OCI-LY7 (cell line): ENCODE results near the gene SMPD1. TPM values are rescaled to one million over a fixed set of nuclear protein-coding genes. Genes with fewer than 3 reads are reported as not detected.

Source experiments
- BruUV-seq: library from RNA; stranded (reverse); fragments of 400-500 nt; replicated peaks from 2 replicates; lab custom pipeline; 2021; lab: Mats Ljungman, UMichigan
- CTCF ChIA-PET: fragments of 300-600 bp; sonication (Branson Sonifier 250); formaldehyde crosslinking; loops from one replicate; lab custom pipeline; 2022; ENCODE audit warnings: antibody characterized with exemption; ENCODE audit not compliant: unreplicated experiment; lab: Charles Lee
- POLR2A ChIA-PET: fragments of 300-600 bp; sonication (Branson Sonifier 250); formaldehyde crosslinking; loops from one replicate; lab custom pipeline; 2022; ENCODE audit warnings: antibody characterized with exemption; lab: Charles Lee
- DNase-seq: peaks from one replicate; pipeline ENCODE4 v3.0.0-alpha.2; 2015; ENCODE audit warnings: low spot score
- H2AFZ ChIP-seq: fragments of 200-600 bp; sonication (generic), shearing (Covaris generic); 2 replicates; pipeline ENCODE4 v1.6.1; 2014; ENCODE audit warnings: mild to moderate bottlenecking, antibody characterized with exemption, low read length, moderate library complexity
- H3K27ac ChIP-seq: fragments of 200-600 bp; sonication (generic); 2 replicates; pipeline ENCODE4 v1.5.1; 2014; ENCODE audit warnings: mixed run types, low read depth, mild to moderate bottlenecking, moderate library complexity, low read length, inconsistent platforms; ENCODE audit not compliant: poor library complexity, severe bottlenecking
- H3K36me3 ChIP-seq: fragments of 200-600 bp; sonication (generic); 2 replicates; pipeline ENCODE4 v1.6.1; 2014; ENCODE audit warnings: mild to moderate bottlenecking, antibody characterized with exemption, low read length, moderate library complexity, mixed read lengths; ENCODE audit not compliant: insufficient read depth
- H3K4me1 ChIP-seq: fragments of 200-600 bp; sonication (generic); 2 replicates; pipeline ENCODE4 v1.5.1; 2014; ENCODE audit warnings: mild to moderate bottlenecking, low read length; ENCODE audit not compliant: insufficient read depth, poor library complexity, severe bottlenecking
- H3K4me2 ChIP-seq: fragments of 200-600 bp; sonication (generic); 2 replicates; pipeline ENCODE4 v1.6.1; 2014; ENCODE audit warnings: mild to moderate bottlenecking, low read length
- H3K4me3 ChIP-seq: fragments of 200-600 bp; sonication (generic); 2 replicates; pipeline ENCODE4 v1.5.1; 2014; ENCODE audit warnings: mild to moderate bottlenecking, low read depth, low read length; ENCODE audit not compliant: poor library complexity, severe bottlenecking
- H3K79me2 ChIP-seq: fragments of 200-600 bp; sonication (generic); 2 replicates; pipeline ENCODE4 v1.6.1; 2016; ENCODE audit warnings: low read depth, mild to moderate bottlenecking, low read length, moderate library complexity, mixed read lengths; ENCODE audit not compliant: insufficient read depth
- H3K9me2 ChIP-seq: fragments of 200-600 bp; sonication (generic); 2 replicates; pipeline ENCODE4 v1.6.1; 2016; ENCODE audit warnings: mild to moderate bottlenecking, low read length, mixed read lengths; ENCODE audit not compliant: insufficient read depth
- H3K9me3 ChIP-seq: fragments of 200-600 bp; sonication (generic); 2 replicates; pipeline ENCODE4 v1.6.1; 2014; ENCODE audit warnings: mild to moderate bottlenecking, mixed run types, low read length, mixed read lengths
- H4K20me1 ChIP-seq: fragments of 200-600 bp; sonication (generic); 2 replicates; pipeline ENCODE4 v1.6.1; 2014; ENCODE audit warnings: mild to moderate bottlenecking, antibody characterized with exemption, low read length, moderate library complexity, mixed read lengths; ENCODE audit not compliant: insufficient read depth
- EZH2phosphoT487 ChIP-seq: fragments of 200-600 bp; sonication (generic); IDR thresholded peaks from 2 replicates; pipeline ENCODE4 v1.6.1; 2018; ENCODE audit warnings: low read depth, borderline replicate concordance, mild to moderate bottlenecking, mixed run types, antibody characterized with exemption, low read length, moderate library complexity, mixed read lengths
- intact Hi-C: fragments of 100-400 bp; cut with micrococcal nuclease; formaldehyde crosslinking; loops from one replicate; pipeline ENCODE4 v1.10.0; 2022; ENCODE audit not compliant: unreplicated experiment
- total RNA-seq, 2 experiments: library from RNA; depleted of rRNA in 1 of 2; stranded (reverse); fragments of >200 nt in 1 of 2; shearing (Covaris generic) in 1 of 2; gene quantifications; 2 replicates each; pipeline ENCODE4 v1.2.3, GENCODE V29; 2014 to 2022
- TF ChIP-seq, protein P1 (sequence below): fragments of 200-600 bp; sonication (generic); conservative IDR thresholded peaks from 2 replicates; pipeline ENCODE4 v1.5.1; 2014; ENCODE audit warnings: mild to moderate bottlenecking, antibody characterized with exemption, low read length, moderate library complexity, mixed read lengths

Gene SMPD1
- total RNA-seq, 2 experiments from 2014 or later: 5.1 to 11.9 TPM

DNA sequence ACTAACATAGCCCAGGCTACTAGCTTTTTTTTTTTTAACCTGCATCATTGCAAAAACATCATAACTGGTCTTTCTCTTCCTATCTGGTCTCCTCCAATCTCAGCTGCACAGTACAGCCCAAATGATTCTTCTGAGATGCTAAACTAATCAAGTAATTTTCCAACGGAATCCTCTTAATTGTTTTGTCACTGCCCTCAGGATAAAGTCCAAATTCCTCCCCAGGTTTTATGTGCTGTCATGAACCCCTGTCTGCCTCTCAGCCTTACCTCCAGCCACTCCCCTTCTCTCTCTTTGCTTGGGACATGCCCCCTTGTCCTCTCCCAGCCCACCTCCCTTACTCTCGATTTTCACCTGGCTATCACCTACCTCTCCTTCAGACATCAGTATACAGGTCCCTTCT is 16.1 kb downstream of the SMPD1 start:
- H3K36me3 ChIP-seq: peaks cover 18% of the 10 kb centered on the region; the same call in 1 of the 2 replicates
- H3K27ac ChIP-seq: no peak overlapping the region
- H3K9me3 ChIP-seq: no peaks in the 10 kb centered on the region
- no peaks in the 10 kb centered on the region for H3K9me2 ChIP-seq
- ChIA-PET CTCF (interaction anchor here (0.6 kb wide), 2 partner anchors 147 to 148 kb away, joined by 3 to 4 read pairs; no protein-coding TSS in a partner anchor), POLR2A (interaction anchor here (1.3 to 2.2 kb wide), 3 partner anchors 11 to 21 kb away, joined by 4 to 8 read pairs (median 6); no protein-coding TSS in a partner anchor)
- intact Hi-C loops: no loop called here
- H3K4me3 ChIP-seq: no peak overlapping the region
- no peak for TF ChIP-seq EZH2phosphoT487
- TF ChIP-seq, protein P1, sequence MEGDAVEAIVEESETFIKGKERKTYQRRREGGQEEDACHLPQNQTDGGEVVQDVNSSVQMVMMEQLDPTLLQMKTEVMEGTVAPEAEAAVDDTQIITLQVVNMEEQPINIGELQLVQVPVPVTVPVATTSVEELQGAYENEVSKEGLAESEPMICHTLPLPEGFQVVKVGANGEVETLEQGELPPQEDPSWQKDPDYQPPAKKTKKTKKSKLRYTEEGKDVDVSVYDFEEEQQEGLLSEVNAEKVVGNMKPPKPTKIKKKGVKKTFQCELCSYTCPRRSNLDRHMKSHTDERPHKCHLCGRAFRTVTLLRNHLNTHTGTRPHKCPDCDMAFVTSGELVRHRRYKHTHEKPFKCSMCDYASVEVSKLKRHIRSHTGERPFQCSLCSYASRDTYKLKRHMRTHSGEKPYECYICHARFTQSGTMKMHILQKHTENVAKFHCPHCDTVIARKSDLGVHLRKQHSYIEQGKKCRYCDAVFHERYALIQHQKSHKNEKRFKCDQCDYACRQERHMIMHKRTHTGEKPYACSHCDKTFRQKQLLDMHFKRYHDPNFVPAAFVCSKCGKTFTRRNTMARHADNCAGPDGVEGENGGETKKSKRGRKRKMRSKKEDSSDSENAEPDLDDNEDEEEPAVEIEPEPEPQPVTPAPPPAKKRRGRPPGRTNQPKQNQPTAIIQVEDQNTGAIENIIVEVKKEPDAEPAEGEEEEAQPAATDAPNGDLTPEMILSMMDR: no peak
- no peak overlapping the region for H3K4me2 ChIP-seq
- no peaks in the 10 kb centered on the region for H3K79me2 ChIP-seq
- H4K20me1 ChIP-seq: no peaks in the 10 kb centered on the region
- no peak for DNase-seq
- BruUV-seq: no TSS peak
- peaks cover 58% of the 10 kb centered on the region for H3K4me1 ChIP-seq
- H2AFZ ChIP-seq: no peak overlapping the region

- intact Hi-C loops: no loop called here
- no TSS peak for BruUV-seq
- CTCF ChIA-PET: no interaction called here
Observed at GRCh38 chr11:6410695-6411430, 20.6 kb downstream of the SMPD1 start.

More at GRCh38 chr11:6410695-6411430, 20.6 kb downstream of the SMPD1 start:
- H3K4me2 ChIP-seq: no peak overlapping the region
- H3K27ac ChIP-seq: no peak overlapping the region
- no peaks in the 10 kb centered on the region for H4K20me1 ChIP-seq
- TF ChIP-seq, protein P1: no peak
- TF ChIP-seq EZH2phosphoT487: no peak
- POLR2A ChIA-PET: interaction anchor here (1.0 to 1.8 kb wide), 4 partner anchors 9 to 61 kb away, joined by 3 to 4 read pairs (median 4); no protein-coding TSS in a partner anchor
- H2AFZ ChIP-seq: no peak overlapping the region
- H3K9me3 ChIP-seq: no peaks in the 10 kb centered on the region
- peaks cover 17% of the 10 kb centered on the region; the same call in 1 of the 2 replicates for H3K36me3 ChIP-seq
- H3K9me2 ChIP-seq: no peaks in the 10 kb centered on the region
- H3K4me3 ChIP-seq: no peak overlapping the region
- H3K4me1 ChIP-seq: peaks cover 27% of the 10 kb centered on the region
- DNase-seq: no peak
- H3K79me2 ChIP-seq: no peaks in the 10 kb centered on the region
